C4-2B (cell line): ENCODE results near the gene NECAB2.

Experiments
- ZFX ChIP-seq: fragments of 450-650 bp; IDR thresholded peaks from 2 replicates; pipeline ENCODE4 v1.6.1; 2017
- TF ChIP-seq, protein P1 (sequence below): fragments of 450-650 bp; conservative IDR thresholded peaks from 2 replicates; pipeline ENCODE4 v1.5.1; 2017; ENCODE audit warnings: mild to moderate bottlenecking

- TF ChIP-seq, protein P1, sequence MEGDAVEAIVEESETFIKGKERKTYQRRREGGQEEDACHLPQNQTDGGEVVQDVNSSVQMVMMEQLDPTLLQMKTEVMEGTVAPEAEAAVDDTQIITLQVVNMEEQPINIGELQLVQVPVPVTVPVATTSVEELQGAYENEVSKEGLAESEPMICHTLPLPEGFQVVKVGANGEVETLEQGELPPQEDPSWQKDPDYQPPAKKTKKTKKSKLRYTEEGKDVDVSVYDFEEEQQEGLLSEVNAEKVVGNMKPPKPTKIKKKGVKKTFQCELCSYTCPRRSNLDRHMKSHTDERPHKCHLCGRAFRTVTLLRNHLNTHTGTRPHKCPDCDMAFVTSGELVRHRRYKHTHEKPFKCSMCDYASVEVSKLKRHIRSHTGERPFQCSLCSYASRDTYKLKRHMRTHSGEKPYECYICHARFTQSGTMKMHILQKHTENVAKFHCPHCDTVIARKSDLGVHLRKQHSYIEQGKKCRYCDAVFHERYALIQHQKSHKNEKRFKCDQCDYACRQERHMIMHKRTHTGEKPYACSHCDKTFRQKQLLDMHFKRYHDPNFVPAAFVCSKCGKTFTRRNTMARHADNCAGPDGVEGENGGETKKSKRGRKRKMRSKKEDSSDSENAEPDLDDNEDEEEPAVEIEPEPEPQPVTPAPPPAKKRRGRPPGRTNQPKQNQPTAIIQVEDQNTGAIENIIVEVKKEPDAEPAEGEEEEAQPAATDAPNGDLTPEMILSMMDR: no peak
- no peak for TF ChIP-seq ZFX
Observed at GRCh38 chr16:83958846-83959565, 9.0 kb upstream of the NECAB2 start.
